ES-I3 (cell line): ENCODE results near the gene DVL2.

Experiments
- H3K36me3 ChIP-seq: 2 replicates; pipeline ENCODE4 v1.6.1; 2013; ENCODE audit warnings: mild to moderate bottlenecking, low read length, control low read depth, moderate library complexity; ENCODE audit not compliant: insufficient read depth
- H3K4me1 ChIP-seq: 2 replicates; pipeline ENCODE4 v1.6.1; 2013; ENCODE audit warnings: mild to moderate bottlenecking, control low read depth, low read length; ENCODE audit not compliant: insufficient read depth
- H3K9ac ChIP-seq: 2 replicates; pipeline ENCODE4 v1.6.1; 2013; ENCODE audit warnings: low read depth, mild to moderate bottlenecking, low read length, moderate library complexity
- H3K9me3 ChIP-seq: 2 replicates; pipeline ENCODE4 v1.6.1; 2013; ENCODE audit warnings: mild to moderate bottlenecking, low read length, moderate library complexity; ENCODE audit not compliant: control insufficient read depth, insufficient read depth

DVL2 gene

GRCh38 chr17:7176107-7176840, 58.0 kb downstream of the DVL2 start:
- 0 out of 2 replicates have a peak, but pooled peaks cover 4% of the 10 kb centered on the region for H3K4me1 ChIP-seq
- H3K9me3 ChIP-seq: no peaks in the 10 kb centered on the region
- H3K36me3 ChIP-seq: no peaks in the 10 kb centered on the region
- no peak overlapping the region for H3K9ac ChIP-seq
